HCT116 (cell line): ENCODE measurements around the gene PITRM1. TPM values are rescaled to one million over a fixed set of nuclear protein-coding genes. Genes with fewer than 3 reads are reported as not detected.
A peak's percentile ranks its signal among the peaks of the same experiment; 100 is the strongest.

Experiments used
- ATAC-seq: fragments of 200-7000 bp; cut with Tn5 transposase; 2 replicates; pipeline ENCODE4 v1.9.1; 2020; ENCODE audit warnings: mild to moderate bottlenecking, moderate library complexity
- BruUV-seq: library from RNA; stranded (reverse); fragments of 400-500 nt; replicated peaks from 2 replicates; lab custom pipeline; 2021; lab: Mats Ljungman, UMichigan
- CTCF ChIA-PET: fragments of 300-600 bp; sonication (Branson Sonifier 250); formaldehyde crosslinking; loops from one replicate; lab custom pipeline; 2021; ENCODE audit warnings: antibody characterized with exemption; lab: Charles Lee
- POLR2A ChIA-PET: fragments of 300-600, 350-600 bp; sonication (Branson Sonifier 250); formaldehyde crosslinking; loops from one replicate; lab custom pipeline; 2021; ENCODE audit warnings: antibody characterized with exemption; lab: Charles Lee
- RAD21 ChIA-PET, 2 experiments: fragments of 300-600 bp; sonication (Branson Sonifier 250); formaldehyde crosslinking; loops; one replicate each; lab custom pipeline; 2023; ENCODE audit warnings: low total read pairs in 2 of 2; ENCODE audit not compliant: uncharacterized antibody in 2 of 2, unreplicated experiment in 2 of 2, low non-redundant PET in 1 of 2; lab: Charles Lee
- DNase-seq: peaks from one replicate; pipeline ENCODE4 v3.0.0-alpha.2; 2010; ENCODE audit warnings: low read depth, low spot score
- H2AFZ ChIP-seq: fragments of 200-600 bp; shearing (Covaris generic), sonication (generic); 2 replicates; pipeline ENCODE4 v1.6.1; 2017; ENCODE audit warnings: low read depth, mixed run types, mixed read lengths, antibody characterized with exemption, low read length; ENCODE audit not compliant: poor library complexity, severe bottlenecking
- H3K27ac ChIP-seq: 2 replicates; pipeline ENCODE4 v1.5.1; 2012; ENCODE audit warnings: low read depth, low read length
- H3K27me3 ChIP-seq: fragments of 200-600 bp; sonication (generic); 2 replicates; pipeline ENCODE4 v1.6.1; 2016; ENCODE audit warnings: mixed run types, low read length, mixed read lengths; ENCODE audit not compliant: insufficient read depth
- H3K36me3 ChIP-seq, 2 experiments: fragments of 200-500 bp in 1 of 2; fragments of 200-600 bp in 1 of 2; sonication (Bioruptor generic) in 1 of 2; sonication (generic) in 1 of 2; 2 replicates each; pipeline versions ENCODE4 v1.5.1 to v1.6.1; 2014 to 2016; ENCODE audit warnings: low read length in 2 of 2, inconsistent platforms in 1 of 2, mixed read lengths in 1 of 2, mixed run types in 1 of 2; ENCODE audit not compliant: insufficient read depth in 2 of 2, control insufficient read depth in 1 of 2
- H3K4me1 ChIP-seq, 2 experiments: fragments of 200-600 bp in 1 of 2; sonication (generic) in 1 of 2; 2 replicates each; pipeline versions ENCODE4 v1.5.1 to v1.6.1; 2012 to 2017; ENCODE audit warnings: low read length in 2 of 2, inconsistent platforms in 1 of 2, mild to moderate bottlenecking in 1 of 2, mixed read lengths in 1 of 2, mixed run types in 1 of 2, moderate library complexity in 1 of 2; ENCODE audit not compliant: insufficient read depth in 2 of 2, control insufficient read depth in 1 of 2
- H3K4me2 ChIP-seq: fragments of 200-600 bp; sonication (generic); 2 replicates; pipeline ENCODE4 v1.6.1; 2017; ENCODE audit warnings: mixed run types, low read length, mixed read lengths
- H3K4me3 ChIP-seq, 2 experiments: fragments of 200-600 bp in 1 of 2; sonication (generic) in 1 of 2; replicated peaks in 1 of 2; 2 replicates each; pipeline ENCODE4 v1.5.1; 2011 to 2016; ENCODE audit warnings: low read length in 2 of 2, control low read depth in 1 of 2, low read depth in 1 of 2, mild to moderate bottlenecking in 1 of 2, mixed read lengths in 1 of 2, mixed run types in 1 of 2
- H3K79me2 ChIP-seq: fragments of 200-600 bp; sonication (generic); 2 replicates; pipeline ENCODE4 v1.6.1; 2017; ENCODE audit warnings: mild to moderate bottlenecking, mixed run types, low read length, moderate library complexity, mixed read lengths; ENCODE audit not compliant: insufficient read depth
- H3K9ac ChIP-seq: fragments of 200-600 bp; sonication (generic); 2 replicates; pipeline ENCODE4 v1.6.1; 2016; ENCODE audit warnings: low read length, mixed read lengths
- H3K9me2 ChIP-seq: fragments of 200-600 bp; sonication (generic), shearing (Covaris generic); 2 replicates; pipeline ENCODE4 v1.6.1; 2017; ENCODE audit warnings: mixed run types, mild to moderate bottlenecking, moderate library complexity; ENCODE audit not compliant: insufficient read depth
- H3K9me3 ChIP-seq, 2 experiments: fragments of 200-500 bp in 1 of 2; fragments of 200-600 bp in 1 of 2; sonication (Bioruptor generic) in 1 of 2; sonication (generic) in 1 of 2; 2 replicates each; pipeline ENCODE4 v1.6.1; 2014 to 2017; ENCODE audit warnings: low read length in 2 of 2, mixed read lengths in 2 of 2, inconsistent platforms in 1 of 2, low read depth in 1 of 2, mild to moderate bottlenecking in 1 of 2, mixed run types in 1 of 2, moderate library complexity in 1 of 2; ENCODE audit not compliant: control insufficient read depth in 1 of 2, insufficient read depth in 1 of 2
- H4K20me1 ChIP-seq: fragments of 200-600 bp; sonication (generic), shearing (Covaris generic); 2 replicates; pipeline ENCODE4 v1.6.1; 2017; ENCODE audit warnings: mixed run types, mild to moderate bottlenecking, moderate library complexity; ENCODE audit not compliant: insufficient read depth
- CBX3 ChIP-seq: IDR thresholded peaks from 2 replicates; pipeline ENCODE4 v1.6.1; 2012; ENCODE audit warnings: low read depth
- CEBPB ChIP-seq: IDR thresholded peaks from 2 replicates; pipeline ENCODE4 v1.6.1; 2012; ENCODE audit warnings: low read depth
- EGR1 ChIP-seq: IDR thresholded peaks from 2 replicates; pipeline ENCODE4 v1.6.1; 2012; ENCODE audit warnings: low read depth
- EZH2 ChIP-seq: fragments of 200-600 bp; sonication (generic); IDR thresholded peaks from 2 replicates; pipeline ENCODE4 v1.6.1; 2017; ENCODE audit warnings: antibody characterized with exemption, mixed run types
- FOSL1 ChIP-seq: IDR thresholded peaks from 2 replicates; pipeline ENCODE4 v1.6.1; 2012; ENCODE audit warnings: low read depth
- JUND ChIP-seq: IDR thresholded peaks from 2 replicates; pipeline ENCODE4 v1.6.1; 2012
- POLR2A ChIP-seq: IDR thresholded peaks from 2 replicates; pipeline ENCODE4 v1.7.0; 2011; ENCODE audit warnings: borderline replicate concordance; ENCODE audit not compliant: insufficient read depth, insufficient read length; ENCODE audit errors: extremely low read depth
- POLR2AphosphoS5 ChIP-seq: IDR thresholded peaks from 2 replicates; pipeline ENCODE4 v1.6.1; 2011; ENCODE audit warnings: mild to moderate bottlenecking, low read depth, low read length, moderate library complexity
- RAD21 ChIP-seq: IDR thresholded peaks from 2 replicates; pipeline ENCODE4 v1.6.1; 2012; ENCODE audit warnings: low read depth, mild to moderate bottlenecking
- SP1 ChIP-seq: IDR thresholded peaks from 2 replicates; pipeline ENCODE4 v1.6.1; 2012; ENCODE audit warnings: low read depth
- YY1 ChIP-seq: IDR thresholded peaks from 2 replicates; pipeline ENCODE4 v1.6.1; 2011; ENCODE audit warnings: low read length, low read depth, moderate library complexity, mild to moderate bottlenecking; ENCODE audit not compliant: insufficient replicate concordance; ENCODE audit errors: extremely low read depth
- intact Hi-C: fragments of 100-400 bp; cut with micrococcal nuclease; formaldehyde crosslinking; loops from 2 replicates; pipeline ENCODE4 v1.10.0; 2022
- total RNA-seq: library from RNA; stranded (reverse); gene quantifications from one replicate; pipeline ENCODE4 v1.2.1, GENCODE V29; 2021; ENCODE audit not compliant: unreplicated experiment
- TF ChIP-seq, protein P1 (sequence below): IDR thresholded peaks from 2 replicates; pipeline ENCODE4 v1.6.1; 2011; ENCODE audit warnings: mild to moderate bottlenecking, low read length, moderate library complexity; ENCODE audit not compliant: insufficient replicate concordance; ENCODE audit errors: extremely low read depth
- TF ChIP-seq, protein P2 (sequence below): IDR thresholded peaks from 2 replicates; pipeline ENCODE4 v1.6.1; 2012
- TF ChIP-seq, protein P3 (sequence below), 3 experiments: fragments of 200-600 bp in 1 of 3; sonication (generic) in 1 of 3; IDR thresholded peaks in 2 of 3; conservative IDR thresholded peaks in 1 of 3; 2 replicates each; pipeline ENCODE4 v1.5.1; 2012 to 2017; ENCODE audit warnings: low read depth in 2 of 3, low read length in 2 of 3, antibody characterized with exemption in 1 of 3, borderline replicate concordance in 1 of 3, control low read depth in 1 of 3, mild to moderate bottlenecking in 1 of 3, mixed read lengths in 1 of 3, mixed run types in 1 of 3, moderate library complexity in 1 of 3; ENCODE audit not compliant: insufficient read depth in 1 of 3
- TF ChIP-seq, protein P4 (sequence below): IDR thresholded peaks from 2 replicates; pipeline ENCODE4 v1.6.1; 2012

Gene PITRM1
- total RNA-seq, 1 experiment from 2014 or later: 59.5 TPM

DNA sequence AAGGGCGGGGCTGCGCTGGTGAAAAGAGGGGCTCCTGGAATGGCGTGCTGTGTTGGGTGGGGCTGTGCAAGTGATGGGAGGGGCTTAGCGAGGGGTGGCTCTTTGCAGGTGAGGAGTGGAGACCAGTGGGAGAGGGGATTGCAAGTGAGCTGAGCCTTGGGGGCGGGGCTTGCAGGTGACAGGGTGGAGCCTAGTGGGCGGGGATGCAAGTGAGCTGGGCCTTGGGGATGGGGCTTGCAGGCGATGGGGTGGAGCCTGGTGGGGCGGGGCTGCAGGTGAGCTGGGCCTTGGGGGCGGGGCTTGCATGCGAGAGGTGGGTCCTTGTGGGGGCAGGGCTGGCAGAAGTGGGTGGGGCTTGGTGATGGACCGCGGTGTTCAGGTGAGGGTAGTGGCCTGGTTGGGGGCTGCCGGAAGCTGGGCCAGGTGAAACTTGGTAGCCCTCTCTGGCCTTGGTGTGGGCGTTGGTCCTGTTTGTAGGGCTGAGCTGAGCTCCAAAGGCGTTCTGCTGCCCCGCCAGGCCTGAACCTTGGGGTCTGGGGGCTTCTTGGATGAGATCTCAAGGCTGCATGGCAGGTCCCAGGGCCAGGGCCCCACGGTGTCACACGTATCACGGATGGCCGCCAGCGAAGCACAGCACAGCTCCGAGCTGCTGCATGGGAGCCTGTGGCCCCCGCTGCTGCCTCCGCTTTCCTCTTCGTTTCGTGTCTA is 743 bp upstream of the PITRM1 start:
- Histone ChIP-seq H3K4me2 (peak overlapping the region; percentile 69), H3K4me1 (peaks cover 0 to 22% of the 10 kb centered on the region in 2 experiments; a peak in 3 of 4 replicates), H3K27ac (peak overlapping the region; percentile 44; the same call in 1 of the 2 replicates), H4K20me1 (no peaks in the 10 kb centered on the region), H3K9ac (no peak overlapping the region), H3K4me3 (peak overlapping the region; percentile 33 to 46), H3K79me2 (peaks cover 30% of the 10 kb centered on the region), H3K9me2 (no peaks in the 10 kb centered on the region)
- ATAC-seq: peak; percentile 76
- CTCF ChIA-PET: interaction anchor here (1.6 kb wide), 1 partner anchor 24 kb away, joined by 6 read pairs; no protein-coding TSS in a partner anchor
- peak; percentile 93 for DNase-seq
- no peak for TF ChIP-seq SP1
- TF ChIP-seq EGR1: no peak
- TF ChIP-seq YY1: no peak
- TF ChIP-seq, protein P1, sequence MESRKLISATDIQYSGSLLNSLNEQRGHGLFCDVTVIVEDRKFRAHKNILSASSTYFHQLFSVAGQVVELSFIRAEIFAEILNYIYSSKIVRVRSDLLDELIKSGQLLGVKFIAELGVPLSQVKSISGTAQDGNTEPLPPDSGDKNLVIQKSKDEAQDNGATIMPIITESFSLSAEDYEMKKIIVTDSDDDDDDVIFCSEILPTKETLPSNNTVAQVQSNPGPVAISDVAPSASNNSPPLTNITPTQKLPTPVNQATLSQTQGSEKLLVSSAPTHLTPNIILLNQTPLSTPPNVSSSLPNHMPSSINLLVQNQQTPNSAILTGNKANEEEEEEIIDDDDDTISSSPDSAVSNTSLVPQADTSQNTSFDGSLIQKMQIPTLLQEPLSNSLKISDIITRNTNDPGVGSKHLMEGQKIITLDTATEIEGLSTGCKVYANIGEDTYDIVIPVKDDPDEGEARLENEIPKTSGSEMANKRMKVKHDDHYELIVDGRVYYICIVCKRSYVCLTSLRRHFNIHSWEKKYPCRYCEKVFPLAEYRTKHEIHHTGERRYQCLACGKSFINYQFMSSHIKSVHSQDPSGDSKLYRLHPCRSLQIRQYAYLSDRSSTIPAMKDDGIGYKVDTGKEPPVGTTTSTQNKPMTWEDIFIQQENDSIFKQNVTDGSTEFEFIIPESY: no peak
- no peak for TF ChIP-seq JUND
- TF ChIP-seq POLR2A: no peak
- no peak for TF ChIP-seq CBX3
- TF ChIP-seq RAD21: no peak
- no peak for TF ChIP-seq FOSL1
- TF ChIP-seq EZH2: no peak
- TF ChIP-seq, protein P2, sequence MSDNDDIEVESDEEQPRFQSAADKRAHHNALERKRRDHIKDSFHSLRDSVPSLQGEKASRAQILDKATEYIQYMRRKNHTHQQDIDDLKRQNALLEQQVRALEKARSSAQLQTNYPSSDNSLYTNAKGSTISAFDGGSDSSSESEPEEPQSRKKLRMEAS: no peak
- TF ChIP-seq CEBPB: no peak
- TF ChIP-seq POLR2AphosphoS5: no peak
- TF ChIP-seq, protein P3, sequence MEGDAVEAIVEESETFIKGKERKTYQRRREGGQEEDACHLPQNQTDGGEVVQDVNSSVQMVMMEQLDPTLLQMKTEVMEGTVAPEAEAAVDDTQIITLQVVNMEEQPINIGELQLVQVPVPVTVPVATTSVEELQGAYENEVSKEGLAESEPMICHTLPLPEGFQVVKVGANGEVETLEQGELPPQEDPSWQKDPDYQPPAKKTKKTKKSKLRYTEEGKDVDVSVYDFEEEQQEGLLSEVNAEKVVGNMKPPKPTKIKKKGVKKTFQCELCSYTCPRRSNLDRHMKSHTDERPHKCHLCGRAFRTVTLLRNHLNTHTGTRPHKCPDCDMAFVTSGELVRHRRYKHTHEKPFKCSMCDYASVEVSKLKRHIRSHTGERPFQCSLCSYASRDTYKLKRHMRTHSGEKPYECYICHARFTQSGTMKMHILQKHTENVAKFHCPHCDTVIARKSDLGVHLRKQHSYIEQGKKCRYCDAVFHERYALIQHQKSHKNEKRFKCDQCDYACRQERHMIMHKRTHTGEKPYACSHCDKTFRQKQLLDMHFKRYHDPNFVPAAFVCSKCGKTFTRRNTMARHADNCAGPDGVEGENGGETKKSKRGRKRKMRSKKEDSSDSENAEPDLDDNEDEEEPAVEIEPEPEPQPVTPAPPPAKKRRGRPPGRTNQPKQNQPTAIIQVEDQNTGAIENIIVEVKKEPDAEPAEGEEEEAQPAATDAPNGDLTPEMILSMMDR (IDR thresholded peaks at IDR 0.05 in 2 of 3, conservative IDR thresholded peaks at IDR 0.05 in 1 of 3; ENCODE audit: borderline replicate concordance in 1 of 3, insufficient read depth in 1 of 3, low read depth in 2 of 3, low read length in 2 of 3): no peak
- TF ChIP-seq, protein P4, sequence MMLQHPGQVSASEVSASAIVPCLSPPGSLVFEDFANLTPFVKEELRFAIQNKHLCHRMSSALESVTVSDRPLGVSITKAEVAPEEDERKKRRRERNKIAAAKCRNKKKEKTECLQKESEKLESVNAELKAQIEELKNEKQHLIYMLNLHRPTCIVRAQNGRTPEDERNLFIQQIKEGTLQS: no peak
- TF ChIP-seq, all 23 proteins: peak for 0
- no TSS peak for BruUV-seq
- no peaks in the 10 kb centered on the region for H3K27me3 ChIP-seq
- no peaks in the 10 kb centered on the region for H3K9me3 ChIP-seq
- H3K36me3 ChIP-seq: peaks cover 6 to 14% of the 10 kb centered on the region in 2 experiments; a peak in 2 of 4 replicates
- POLR2A ChIA-PET: interaction anchor here (0.7 to 1.9 kb wide), 6 partner anchors 8 to 1262 kb away, joined by 3 to 11 read pairs (median 4); no protein-coding TSS in a partner anchor
- RAD21 ChIA-PET: interaction anchor here in 1 of 2 experiments (1.0 to 1.8 kb wide), 2 partner anchors 20 to 24 kb away, joined by 4 to 7 read pairs; no protein-coding TSS in a partner anchor
- no peak overlapping the region for H2AFZ ChIP-seq
- intact Hi-C loops: no loop called here
